Colonic mucosa (tissue), 4 donors: ENCODE results near the gene DUSP16. TPM values are rescaled to one million over a fixed set of nuclear protein-coding genes. Genes with fewer than 3 reads are reported as not detected.

Experiments
- DNase-seq: peaks from one replicate; pipeline ENCODE4 v3.0.0-alpha.2; 2020
- H3K27ac ChIP-seq: fragments of 200-600 bp; one replicate; pipeline ENCODE4 v1.8.0; 2021
- H3K27me3 ChIP-seq: fragments of 200-600 bp; one replicate; pipeline ENCODE4 v1.8.0; 2021
- H3K36me3 ChIP-seq: fragments of 200-600 bp; one replicate; pipeline ENCODE4 v1.8.0; 2021
- H3K4me1 ChIP-seq: fragments of 200-600 bp; one replicate; pipeline ENCODE4 v1.8.0; 2021; ENCODE audit warnings: mild to moderate bottlenecking
- H3K4me3 ChIP-seq: fragments of 200-600 bp; one replicate; pipeline ENCODE4 v1.8.0; 2021
- H3K9ac ChIP-seq, 2 donors: one replicate each; pipeline ENCODE4 v1.7.0; 2013; ENCODE audit warnings: control low read depth in 2 of 2, low read depth in 2 of 2, low read length in 2 of 2
- H3K9me3 ChIP-seq: fragments of 200-600 bp; one replicate; pipeline ENCODE4 v1.8.0; 2021
- CTCF ChIP-seq: fragments of 200-600 bp; IDR thresholded peaks from one replicate; pipeline ENCODE4 v1.8.0; 2022; ENCODE audit warnings: antibody characterized with exemption, mild to moderate bottlenecking
- intact Hi-C: fragments of 100-400 bp; cut with DNase I; formaldehyde crosslinking; loops from one replicate; pipeline ENCODE4 v1.14.1; 2022
- total RNA-seq, 2 donors: library from RNA; stranded (reverse); fragmentation: NEBNext Ultra II Directional in 1 of 2; extraction: Animal tissue kit (Norgen Biotek cat#: 25700) in 1 of 2; gene quantifications; one replicate each; pipeline ENCODE4 v1.2.1, GENCODE V29; 2021
- donor health status: healthy.
- donor health status: DM: no; HTN: no; CAD: no.
- donor health status: DM: no; HTN: no; CAD: no.

DUSP16 gene
- total RNA-seq, 2 donors from 2014 or later: 47.5 to 60.2 TPM

GRCh38 chr12:12548713-12549112, 13.9 kb downstream of the DUSP16 start:
- intact Hi-C loops: no loop called here
- DNase-seq: no peak
- no peak for TF ChIP-seq CTCF

GRCh38 chr12:12546314-12546772, 16.3 kb downstream of the DUSP16 start:
- TF ChIP-seq CTCF: no peak
- Histone ChIP-seq H3K4me1 (no peaks in the 10 kb centered on the region), H3K36me3 (no peaks in the 10 kb centered on the region), H3K9ac (no peak overlapping the region), H3K4me3 (no peak overlapping the region), H3K9me3 (no peaks in the 10 kb centered on the region), H3K27ac (no peak overlapping the region), H3K27me3 (no peaks in the 10 kb centered on the region)
- no peak for DNase-seq
- intact Hi-C loops: no loop called here

More at GRCh38 chr12:12548713-12549112, 13.9 kb downstream of the DUSP16 start:
- H3K27me3 ChIP-seq: no peaks in the 10 kb centered on the region
- H3K36me3 ChIP-seq: no peaks in the 10 kb centered on the region
- no peak overlapping the region for H3K4me3 ChIP-seq
- no peaks in the 10 kb centered on the region for H3K4me1 ChIP-seq
- no peak overlapping the region for H3K27ac ChIP-seq
- H3K9me3 ChIP-seq: no peaks in the 10 kb centered on the region
- H3K9ac ChIP-seq: no peak overlapping the region

- Histone ChIP-seq H3K9ac (no peak overlapping the region), H3K27me3 (no peaks in the 10 kb centered on the region), H3K27ac (no peak overlapping the region), H3K36me3 (no peaks in the 10 kb centered on the region), H3K4me3 (no peak overlapping the region), H3K9me3 (no peaks in the 10 kb centered on the region), H3K4me1 (no peaks in the 10 kb centered on the region)
- no peak for DNase-seq
- no peak for TF ChIP-seq CTCF
- intact Hi-C loops: no loop called here
These were observed 18.7 kb downstream of the DUSP16 start for GRCh38 chr12:12543959-12544358.

- intact Hi-C loops: no loop called here
- H3K4me3 ChIP-seq: no peak overlapping the region
- H3K36me3 ChIP-seq: no peaks in the 10 kb centered on the region
- no peak for TF ChIP-seq CTCF
- no peaks in the 10 kb centered on the region for H3K9me3 ChIP-seq
- no peaks in the 10 kb centered on the region for H3K27me3 ChIP-seq
- no peaks in the 10 kb centered on the region for H3K4me1 ChIP-seq
- H3K9ac ChIP-seq: no peak overlapping the region
- no peak overlapping the region for H3K27ac ChIP-seq
- DNase-seq: no peak
These were observed 19.7 kb downstream of the DUSP16 start for GRCh38 chr12:12542964-12543363.

GRCh38 chr12:12542286-12542685, 20.4 kb downstream of the DUSP16 start:
- H3K27ac ChIP-seq: no peak overlapping the region
- no peak overlapping the region for H3K4me3 ChIP-seq
- H3K9me3 ChIP-seq: no peaks in the 10 kb centered on the region
- no peak for DNase-seq
- H3K4me1 ChIP-seq: no peaks in the 10 kb centered on the region
- no peak overlapping the region for H3K9ac ChIP-seq
- no peak for TF ChIP-seq CTCF
- H3K36me3 ChIP-seq: no peaks in the 10 kb centered on the region
- intact Hi-C loops: no loop called here
- H3K27me3 ChIP-seq: no peaks in the 10 kb centered on the region

- no peak for DNase-seq
- H3K4me3 ChIP-seq: no peak overlapping the region
- H3K27me3 ChIP-seq: no peaks in the 10 kb centered on the region
- TF ChIP-seq CTCF: no peak
- no peaks in the 10 kb centered on the region for H3K36me3 ChIP-seq
- intact Hi-C loops: no loop called here
- H3K9ac ChIP-seq: no peak overlapping the region
- no peaks in the 10 kb centered on the region for H3K9me3 ChIP-seq
- no peak overlapping the region for H3K27ac ChIP-seq
- no peaks in the 10 kb centered on the region for H3K4me1 ChIP-seq
These were observed 20.9 kb downstream of the DUSP16 start for GRCh38 chr12:12541782-12542181.
